ENCODE results near the gene DTWD2. TPM values are rescaled to one million over a fixed set of nuclear protein-coding genes. Genes with fewer than 3 reads are reported as not detected.
"Not testable (repeated sequence)": the region's sequence is repeated elsewhere in the genome, so short reads cannot be mapped to it uniquely, and the experiment has no call there.

DTWD2 gene
- total and polyA plus RNA-seq, 2 experiments from 2014 or later = 4.1 to 15.4 TPM

DNA sequence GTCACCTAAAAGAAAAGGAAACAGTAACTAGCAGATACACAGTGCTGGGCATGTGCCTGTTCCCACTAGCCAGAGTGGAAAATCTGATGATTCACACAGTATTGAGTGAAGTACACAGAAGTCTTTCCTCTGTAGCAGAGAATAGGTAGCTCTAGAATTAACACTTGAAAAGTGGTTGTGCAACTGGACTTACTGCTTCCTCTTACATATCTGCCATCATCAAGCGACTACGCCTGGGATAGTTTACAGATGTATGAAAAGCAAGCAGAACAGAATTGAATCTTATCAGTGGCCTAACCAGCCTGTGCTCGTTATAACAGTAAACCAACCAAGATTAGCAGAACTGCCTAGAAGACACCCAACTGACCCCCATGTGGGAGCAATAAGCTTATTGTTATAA, 130.6 kb downstream of the DTWD2 start (continued):
- TF ChIP-seq ZNF462 (CRISPR knock-in tag; IDR thresholded peaks at IDR 0.05) (no peak), POLR2AphosphoS5 (IDR thresholded peaks at IDR 0.05; ENCODE audit: low read depth) (no peak), EZH2 (IDR thresholded peaks at IDR 0.05; ENCODE audit: low read depth, unreplicated experiment) (no peak), ZNF114 (CRISPR knock-in tag; IDR thresholded peaks at IDR 0.05) (no peak)

DNA sequence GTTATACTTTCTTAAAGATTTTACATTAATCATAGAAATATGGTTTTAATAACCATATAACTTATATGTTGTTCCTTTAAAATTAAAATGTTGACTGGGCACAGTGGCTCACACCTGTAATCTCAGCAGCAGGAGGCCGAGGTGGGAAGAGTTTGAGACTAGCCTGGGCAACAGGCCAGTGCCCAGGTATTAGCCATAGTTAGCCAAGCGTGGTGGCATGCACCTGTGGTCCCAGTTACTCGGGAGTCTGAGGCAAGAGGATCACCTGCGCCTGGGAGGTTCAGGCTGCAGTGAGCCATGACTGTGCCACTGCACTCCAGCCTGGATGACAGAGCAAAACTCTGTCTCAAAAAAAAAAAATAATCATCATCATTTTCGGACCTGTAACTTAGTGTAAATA, 133.5 kb downstream of the DTWD2 start:
- DNase-seq (ENCODE audit: low spot score) (no peak), ATAC-seq (no peak)
- peaks cover 11% of the 10 kb centered on the region for H3K9me3 Mint-ChIP-seq
- no peak overlapping the region for H3K27ac Mint-ChIP-seq
- H3K27ac ChIP-seq (ENCODE audit: low read depth) = no peak overlapping the region
- no peaks in the 10 kb centered on the region for H3K4me1 ChIP-seq (ENCODE audit: insufficient read depth)
- no peak for TF ChIP-seq ZNF331 (CRISPR knock-in tag; IDR thresholded peaks at IDR 0.05; ENCODE audit: low read depth)
- no peaks in the 10 kb centered on the region for H3K27me3 ChIP-seq (ENCODE audit: insufficient read depth)
- peaks cover 6% of the 10 kb centered on the region; the same call in 2 of the 3 replicates for H3K36me3 Mint-ChIP-seq (ENCODE audit: low read depth)
- no peaks in the 10 kb centered on the region for H3K9me2 ChIP-seq (ENCODE audit: insufficient read depth)
- H3K4me3 ChIP-seq = no peak overlapping the region
- no peaks in the 10 kb centered on the region for H4K20me1 ChIP-seq (replicated peaks; ENCODE audit: insufficient read depth)
- H3F3A ChIP-seq (replicated peaks; ENCODE audit: low read depth) = no peaks in the 10 kb centered on the region
- no peak overlapping the region for H2AFZ ChIP-seq
- H3K27me3 Mint-ChIP-seq (ENCODE audit: insufficient read depth, low read depth, poor library complexity) = no peaks in the 10 kb centered on the region
- no peak overlapping the region for H3K4me2 ChIP-seq
- no peaks in the 10 kb centered on the region for H3K4me1 Mint-ChIP-seq
- no peaks in the 10 kb centered on the region for H3K36me3 ChIP-seq (ENCODE audit: insufficient read depth)
- no peaks in the 10 kb centered on the region for H3K79me2 ChIP-seq (replicated peaks; ENCODE audit: insufficient read depth)
- no peak overlapping the region for H3K4me3 Mint-ChIP-seq

DNA sequence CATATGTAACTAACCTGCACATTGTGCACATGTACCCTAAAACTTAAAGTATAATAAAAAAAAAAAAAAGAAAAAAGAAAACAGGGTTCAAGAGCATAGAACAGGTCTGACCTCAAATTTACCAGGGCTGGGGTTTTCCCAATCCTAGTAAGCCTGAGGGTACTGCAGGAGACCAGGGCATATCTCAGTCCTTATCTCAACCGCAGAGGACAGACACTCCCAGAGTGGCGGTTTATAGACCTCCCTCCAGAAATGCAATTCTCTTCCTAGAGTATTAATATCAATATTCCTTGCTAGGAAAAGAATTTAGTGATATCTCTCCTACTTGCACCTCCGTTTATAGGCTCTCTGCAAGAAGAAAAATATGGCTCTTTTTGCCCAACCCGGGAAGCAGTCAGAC, 136.6 kb downstream of the DTWD2 start:
- H2AFZ ChIP-seq; DNase-seq (ENCODE audit: low spot score); H3K27ac ChIP-seq (ENCODE audit: low read depth); ATAC-seq; H3K4me1 ChIP-seq (ENCODE audit: insufficient read depth); H3K4me1 Mint-ChIP-seq; H3K4me3 Mint-ChIP-seq; H3K36me3 ChIP-seq (ENCODE audit: insufficient read depth); H3K9me2 ChIP-seq (ENCODE audit: insufficient read depth); H4K20me1 ChIP-seq (replicated peaks; ENCODE audit: insufficient read depth); H3K4me2 ChIP-seq; H3K36me3 Mint-ChIP-seq (ENCODE audit: low read depth); H3K27ac Mint-ChIP-seq; H3K4me3 ChIP-seq; H3F3A ChIP-seq (replicated peaks; ENCODE audit: low read depth); H3K27me3 ChIP-seq (ENCODE audit: insufficient read depth); H3K27me3 Mint-ChIP-seq (ENCODE audit: insufficient read depth, low read depth, poor library complexity); H3K79me2 ChIP-seq (replicated peaks; ENCODE audit: insufficient read depth): not testable (repeated sequence)
- H3K9me3 Mint-ChIP-seq = peaks cover 18% of the 10 kb centered on the region

GRCh38 chr5:118849507-118849906, 138.8 kb downstream of the DTWD2 start:
- peaks cover 18% of the 10 kb centered on the region for H3K9me3 Mint-ChIP-seq
- ATAC-seq, H3K4me3 Mint-ChIP-seq: not testable (repeated sequence)

More at GRCh38 chr5:118849507-118849906, 138.8 kb downstream of the DTWD2 start:
- not testable (repeated sequence) for H3F3A ChIP-seq (replicated peaks; ENCODE audit: low read depth); H4K20me1 ChIP-seq (replicated peaks; ENCODE audit: insufficient read depth); H2AFZ ChIP-seq; DNase-seq (ENCODE audit: low spot score); H3K4me3 ChIP-seq; H3K36me3 ChIP-seq (ENCODE audit: insufficient read depth); H3K27ac ChIP-seq (ENCODE audit: low read depth); H3K36me3 Mint-ChIP-seq (ENCODE audit: low read depth); H3K27me3 ChIP-seq (ENCODE audit: insufficient read depth); H3K9me2 ChIP-seq (ENCODE audit: insufficient read depth); H3K27me3 Mint-ChIP-seq (ENCODE audit: insufficient read depth, low read depth, poor library complexity); H3K4me1 ChIP-seq (ENCODE audit: insufficient read depth); H3K79me2 ChIP-seq (replicated peaks; ENCODE audit: insufficient read depth); H3K27ac Mint-ChIP-seq; H3K4me1 Mint-ChIP-seq; H3K4me2 ChIP-seq
